Prostate gland (tissue), 2 donors: Measurements from ENCODE around the gene ASIC2. TPM values are rescaled to one million over a fixed set of nuclear protein-coding genes. Genes with fewer than 3 reads are reported as not detected.
A peak's percentile ranks its signal among the peaks of the same experiment; 100 is the strongest.

ENCODE experiments used
- DNase-seq: peaks from one replicate; pipeline ENCODE4 v3.0.0-alpha.2; 2019; ENCODE audit warnings: low spot score
- H3K27ac ChIP-seq, 2 donors: fragments of 200-600 bp; sonication (generic); 2 replicates each; pipeline ENCODE4 v1.5.1; 2017 to 2019
- H3K27me3 ChIP-seq: fragments of 200-600 bp; sonication (generic); replicated peaks from 2 replicates; pipeline ENCODE4 v1.5.1; 2019; ENCODE audit not compliant: insufficient read depth
- H3K36me3 ChIP-seq, 2 donors: fragments of 200-600 bp; sonication (generic); 1 replicate in 1 of 2; 2 replicates in 1 of 2; pipeline versions ENCODE4 v1.5.1 to v1.8.1; 2017 to 2019
- H3K4me1 ChIP-seq: fragments of 200-600 bp; sonication (generic); replicated peaks from 2 replicates; pipeline ENCODE4 v1.5.1; 2019
- H3K4me3 ChIP-seq, 2 donors: fragments of 200-600 bp; sonication (generic); 2 replicates each; pipeline ENCODE4 v1.5.1; 2017 to 2019
- H3K9me3 ChIP-seq: fragments of 200-600 bp; sonication (generic); 2 replicates; pipeline ENCODE4 v1.5.1; 2017
- POLR2A ChIP-seq: fragments of 450-650 bp; IDR thresholded peaks from one replicate; pipeline ENCODE4 v1.6.1; 2016; ENCODE audit warnings: antibody characterized with exemption, mild to moderate bottlenecking
- POLR2AphosphoS5 ChIP-seq: sonication (generic); formaldehyde crosslinking; IDR thresholded peaks from one replicate; pipeline ENCODE4 v1.6.1; 2017; ENCODE audit warnings: antibody characterized with exemption
- WGBS: methylation state at CpG from one replicate; pipeline ENCODE4 v1.1.5; 2018; 5-methylcytosine and 5-hydroxymethylcytosine counted together
- intact Hi-C: fragments of 100-400 bp; cut with DNase I; formaldehyde crosslinking; loops from one replicate; pipeline ENCODE4 v1.14.2; 2022
- total RNA-seq, 2 donors: library from RNA; depleted of rRNA; stranded (reverse); fragments of >200 nt; gene quantifications; one replicate each; pipeline ENCODE4 v1.1.0, GENCODE V29; 2016
- TF ChIP-seq, protein P1 (sequence below), 4 experiments: fragments of 200-600 bp in 2 of 4; fragments of 450-650 bp in 2 of 4; sonication (generic) in 2 of 4; IDR thresholded peaks; 1 replicate in 3 of 4; 2 replicates in 1 of 4; pipeline ENCODE4 v1.5.1; 2016 to 2019; ENCODE audit warnings: antibody characterized with exemption in 4 of 4, mild to moderate bottlenecking in 2 of 4, moderate library complexity in 2 of 4

Gene ASIC2
- total RNA-seq, 2 donors from 2014 or later, result 3.2 TPM; not detected in 1

- Histone ChIP-seq H3K9me3 (no peaks in the 10 kb centered on the region), H3K36me3 (no peaks in the 10 kb centered on the region), H3K27me3 (no peaks in the 10 kb centered on the region), H3K4me1 (no peaks in the 10 kb centered on the region), H3K27ac (no peak overlapping the region), H3K4me3 (no peak overlapping the region)
- intact Hi-C loops, result no loop called here
- no peak for DNase-seq
- 22% methylated on average over 3 of the region's 3 CpGs for WGBS
- TF ChIP-seq POLR2AphosphoS5 (no peak), POLR2A (no peak)
- TF ChIP-seq, protein P1, sequence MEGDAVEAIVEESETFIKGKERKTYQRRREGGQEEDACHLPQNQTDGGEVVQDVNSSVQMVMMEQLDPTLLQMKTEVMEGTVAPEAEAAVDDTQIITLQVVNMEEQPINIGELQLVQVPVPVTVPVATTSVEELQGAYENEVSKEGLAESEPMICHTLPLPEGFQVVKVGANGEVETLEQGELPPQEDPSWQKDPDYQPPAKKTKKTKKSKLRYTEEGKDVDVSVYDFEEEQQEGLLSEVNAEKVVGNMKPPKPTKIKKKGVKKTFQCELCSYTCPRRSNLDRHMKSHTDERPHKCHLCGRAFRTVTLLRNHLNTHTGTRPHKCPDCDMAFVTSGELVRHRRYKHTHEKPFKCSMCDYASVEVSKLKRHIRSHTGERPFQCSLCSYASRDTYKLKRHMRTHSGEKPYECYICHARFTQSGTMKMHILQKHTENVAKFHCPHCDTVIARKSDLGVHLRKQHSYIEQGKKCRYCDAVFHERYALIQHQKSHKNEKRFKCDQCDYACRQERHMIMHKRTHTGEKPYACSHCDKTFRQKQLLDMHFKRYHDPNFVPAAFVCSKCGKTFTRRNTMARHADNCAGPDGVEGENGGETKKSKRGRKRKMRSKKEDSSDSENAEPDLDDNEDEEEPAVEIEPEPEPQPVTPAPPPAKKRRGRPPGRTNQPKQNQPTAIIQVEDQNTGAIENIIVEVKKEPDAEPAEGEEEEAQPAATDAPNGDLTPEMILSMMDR (IDR thresholded peaks at IDR 0.05), result no peak
Observed at GRCh38 chr17:33318241-33318640, 25.1 kb upstream of the ASIC2 start.

DNA sequence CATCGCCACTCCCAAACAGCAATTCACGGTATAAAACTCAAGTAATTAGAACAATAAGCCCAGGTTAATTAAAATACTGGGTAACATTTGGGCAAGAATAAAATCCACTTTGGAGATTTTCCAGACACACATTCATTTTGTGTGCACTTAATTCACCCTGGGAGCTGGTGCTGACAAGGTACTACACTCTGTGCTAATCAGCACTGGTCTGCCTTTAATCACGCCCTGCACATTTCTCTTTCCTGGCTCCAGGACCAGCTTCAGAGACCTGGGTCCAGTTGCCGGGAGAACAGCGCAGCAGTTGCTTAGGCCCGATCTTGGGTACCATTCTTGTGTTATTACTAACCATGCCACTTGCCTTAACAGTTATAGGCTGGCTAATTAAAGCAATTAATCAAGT, 23.7 kb upstream of the ASIC2 start:
- Histone ChIP-seq H3K27ac (no peak overlapping the region), H3K9me3 (no peaks in the 10 kb centered on the region), H3K27me3 (no peaks in the 10 kb centered on the region), H3K4me3 (no peak overlapping the region), H3K36me3 (no peaks in the 10 kb centered on the region), H3K4me1 (no peaks in the 10 kb centered on the region)
- intact Hi-C loops, result no loop called here
- DNase-seq, result no peak
- TF ChIP-seq POLR2AphosphoS5 (no peak), POLR2A (no peak)
- TF ChIP-seq, protein P1 (IDR thresholded peaks at IDR 0.05), result no peak
- whole genome bisulfite sequencing, result 85% methylated on average over 6 of the region's 6 CpGs

DNA sequence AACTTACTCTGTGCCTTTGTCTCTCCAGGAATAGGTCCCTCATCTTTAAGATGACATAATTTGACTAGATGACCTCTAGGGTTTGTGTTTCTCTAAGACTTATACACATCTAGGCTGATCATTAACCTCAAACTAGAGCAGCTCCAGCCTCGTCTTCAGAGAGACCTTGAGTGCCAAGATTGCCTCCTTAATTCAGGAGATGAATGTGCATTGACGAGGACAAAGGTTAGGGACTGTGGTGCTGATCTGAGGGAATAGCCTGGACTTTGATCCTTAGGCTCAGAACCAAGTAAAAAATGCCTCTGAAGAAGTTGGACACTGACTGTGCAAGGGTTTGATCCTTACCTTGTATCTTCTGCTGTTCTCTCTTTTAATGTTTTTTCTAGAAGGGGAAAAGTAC, 17.2 kb upstream of the ASIC2 start:
- 47% methylated on average over 2 of the region's 2 CpGs for WGBS
- DNase-seq, result no peak
- no peak overlapping the region for H3K4me3 ChIP-seq
- H3K9me3 ChIP-seq, result no peaks in the 10 kb centered on the region
- no peaks in the 10 kb centered on the region for H3K4me1 ChIP-seq
- TF ChIP-seq, protein P1 (IDR thresholded peaks at IDR 0.05), result no peak
- TF ChIP-seq POLR2AphosphoS5 (no peak), POLR2A (no peak)
- H3K27me3 ChIP-seq, result peaks cover 5% of the 10 kb centered on the region
- intact Hi-C loops, result no loop called here
- H3K36me3 ChIP-seq, result no peaks in the 10 kb centered on the region
- no peak overlapping the region for H3K27ac ChIP-seq

DNA sequence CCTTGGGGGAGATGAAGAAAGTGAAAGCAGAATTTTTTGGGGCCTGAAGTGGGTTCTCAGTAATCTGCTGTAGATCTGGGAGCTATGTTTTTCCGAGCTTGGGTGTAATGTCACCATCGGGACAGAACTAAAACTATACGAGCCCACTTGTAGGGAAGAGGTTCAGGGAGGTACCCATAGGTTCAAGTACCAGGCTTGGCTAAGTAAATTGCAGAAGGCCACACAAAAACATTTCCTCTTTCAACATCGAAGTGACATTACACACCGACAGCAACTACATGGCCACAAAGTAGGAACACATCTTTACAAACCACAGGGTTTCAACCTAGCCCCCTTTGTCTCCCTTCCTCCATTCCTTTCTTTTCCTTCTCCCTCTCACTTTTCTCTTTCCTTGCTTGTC, 10.2 kb upstream of the ASIC2 start:
- TF ChIP-seq, protein P1 (IDR thresholded peaks at IDR 0.05), result no peak
- TF ChIP-seq POLR2A (no peak), POLR2AphosphoS5 (no peak)
- DNase-seq, result no peak
- 84% methylated on average over 5 of the region's 5 CpGs for WGBS

DNA sequence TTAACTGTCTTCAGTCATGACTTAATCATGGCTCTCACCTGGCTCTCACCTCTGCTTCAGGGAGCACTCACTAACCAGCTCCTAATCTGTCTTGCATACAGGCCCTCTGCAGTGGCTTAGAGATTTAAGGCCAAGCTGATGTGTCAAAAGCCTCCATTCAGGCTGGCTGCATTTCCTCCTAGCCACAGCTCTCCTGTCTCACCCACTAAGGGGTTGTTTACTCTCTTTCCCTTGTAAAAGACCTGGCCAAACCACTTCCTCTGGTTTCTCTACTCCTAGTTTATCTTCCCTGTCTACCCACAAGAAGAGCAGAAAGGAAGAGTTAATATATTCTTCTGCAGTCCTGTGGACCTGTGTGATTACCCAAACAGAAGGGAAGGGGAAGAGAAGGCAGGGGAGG, 9.3 kb upstream of the ASIC2 start:
- peak; percentile 76 for DNase-seq
- no peak overlapping the region for H3K4me3 ChIP-seq
- H3K4me1 ChIP-seq, result no peaks in the 10 kb centered on the region
- no peak overlapping the region for H3K27ac ChIP-seq
- TF ChIP-seq, protein P1 (IDR thresholded peaks at IDR 0.05), result no peak
- peak; percentile 90 for TF ChIP-seq POLR2AphosphoS5
- peaks cover 5% of the 10 kb centered on the region for H3K27me3 ChIP-seq
- no peaks in the 10 kb centered on the region for H3K9me3 ChIP-seq
- H3K36me3 ChIP-seq, result no peaks in the 10 kb centered on the region
- intact Hi-C loops, result no loop called here

More for the DNA sequence above, 10.2 kb upstream of the ASIC2 start:
- intact Hi-C loops, result no loop called here
- Histone ChIP-seq H3K36me3 (no peaks in the 10 kb centered on the region), H3K9me3 (no peaks in the 10 kb centered on the region), H3K4me3 (no peak overlapping the region), H3K4me1 (no peaks in the 10 kb centered on the region), H3K27me3 (peaks cover 5% of the 10 kb centered on the region), H3K27ac (no peak overlapping the region)
